ENCODE measurements around the gene AASDH. TPM values are rescaled to one million over a fixed set of nuclear protein-coding genes. Genes with fewer than 3 reads are reported as not detected.

Gene AASDH
- polyA plus RNA-seq, 1 donor (not counting 4 experiments of a cell fraction or from before 2014, with no cell fraction given), result 15.5 TPM

DNA sequence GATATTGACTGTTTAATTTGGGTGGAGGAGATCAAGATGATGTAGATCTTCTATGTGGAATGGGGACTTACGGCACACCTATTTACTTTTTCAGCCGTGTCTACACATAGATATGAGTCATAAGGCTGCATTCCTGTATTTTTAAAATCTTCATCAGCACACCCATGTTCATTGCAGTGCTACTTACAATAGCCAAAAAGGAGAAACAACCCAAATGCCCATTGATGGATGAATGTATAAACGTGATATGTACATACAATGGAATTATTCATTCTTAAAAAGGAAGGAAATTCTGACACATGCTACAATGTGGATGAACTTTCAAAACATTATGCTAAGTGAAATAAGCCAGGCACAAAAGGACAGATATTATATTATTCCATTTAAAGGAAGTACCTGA lies 98.6 kb downstream of the AASDH start:
- Histone ChIP-seq H3K9me3 (ENCODE audit: control insufficient read depth, low read depth, low read length) (no peaks in the 10 kb centered on the region), H3K79me2 (ENCODE audit: control insufficient read depth, insufficient read depth, low read length) (no peaks in the 10 kb centered on the region)

More for the DNA sequence above, 98.6 kb downstream of the AASDH start:
- Histone ChIP-seq H2AFZ (ENCODE audit: control insufficient read depth, low read length) (no peak overlapping the region), H3K27me3 (ENCODE audit: control insufficient read depth, extremely low read depth, insufficient read depth, low read length) (no peaks in the 10 kb centered on the region), H3K4me3 (ENCODE audit: control insufficient read depth in 2 of 3, extremely low read depth in 1 of 3, insufficient read depth in 2 of 3, low read depth in 1 of 3, low read length in 3 of 3) (no peak overlapping the region), H4K20me1 (ENCODE audit: control insufficient read depth, extremely low read depth, insufficient read depth, low read length) (no peaks in the 10 kb centered on the region), H3K9me1 (ENCODE audit: control insufficient read depth, extremely low read depth, insufficient read depth, low read length) (no peaks in the 10 kb centered on the region), H3K27ac (ENCODE audit: control insufficient read depth, insufficient read depth, low read length) (no peak overlapping the region), H3K36me3 (ENCODE audit: control insufficient read depth in 2 of 2, extremely low read depth in 1 of 2, insufficient read depth in 2 of 2, low read length in 2 of 2) (no peaks in the 10 kb centered on the region), H3K4me1 (ENCODE audit: control insufficient read depth, extremely low read depth, insufficient read depth, low read length) (no peaks in the 10 kb centered on the region), H3K9ac (ENCODE audit: control insufficient read depth, extremely low read depth, insufficient read depth, low read length) (no peak overlapping the region), H3K4me2 (ENCODE audit: control insufficient read depth, extremely low read depth, insufficient read depth, low read depth, low read length) (no peak overlapping the region)
- FAIRE-seq (no peak), DNase-seq (ENCODE audit: low read depth, low spot score) (no peak)
- dilution Hi-C loops (cut with MboI; ENCODE audit: extremely low pct_ligation_motif_present, low sequenced_read_pairs), result no loop called here
- TF ChIP-seq, protein P1, sequence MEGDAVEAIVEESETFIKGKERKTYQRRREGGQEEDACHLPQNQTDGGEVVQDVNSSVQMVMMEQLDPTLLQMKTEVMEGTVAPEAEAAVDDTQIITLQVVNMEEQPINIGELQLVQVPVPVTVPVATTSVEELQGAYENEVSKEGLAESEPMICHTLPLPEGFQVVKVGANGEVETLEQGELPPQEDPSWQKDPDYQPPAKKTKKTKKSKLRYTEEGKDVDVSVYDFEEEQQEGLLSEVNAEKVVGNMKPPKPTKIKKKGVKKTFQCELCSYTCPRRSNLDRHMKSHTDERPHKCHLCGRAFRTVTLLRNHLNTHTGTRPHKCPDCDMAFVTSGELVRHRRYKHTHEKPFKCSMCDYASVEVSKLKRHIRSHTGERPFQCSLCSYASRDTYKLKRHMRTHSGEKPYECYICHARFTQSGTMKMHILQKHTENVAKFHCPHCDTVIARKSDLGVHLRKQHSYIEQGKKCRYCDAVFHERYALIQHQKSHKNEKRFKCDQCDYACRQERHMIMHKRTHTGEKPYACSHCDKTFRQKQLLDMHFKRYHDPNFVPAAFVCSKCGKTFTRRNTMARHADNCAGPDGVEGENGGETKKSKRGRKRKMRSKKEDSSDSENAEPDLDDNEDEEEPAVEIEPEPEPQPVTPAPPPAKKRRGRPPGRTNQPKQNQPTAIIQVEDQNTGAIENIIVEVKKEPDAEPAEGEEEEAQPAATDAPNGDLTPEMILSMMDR (optimal IDR thresholded peaks at IDR 0.05 in 1 of 3, IDR thresholded peaks at IDR 0.05 in 1 of 3, conservative IDR thresholded peaks at IDR 0.05 in 1 of 3; ENCODE audit: extremely low read depth in 1 of 3, insufficient read depth in 2 of 3, low read length in 3 of 3), result no peak
- no peak for TF ChIP-seq EZH2 (IDR thresholded peaks at IDR 0.05; ENCODE audit: low read length)

Small RNA genes within 50 kb of the gene (small RNA-seq; reads per million reads assigned to genes)
- 0 reads per million in 3 experiments for gene RNU6-197P (ENCODE audit: insufficient read length in 3 of 3, low read depth in 3 of 3, low replicate concordance in 1 of 3)

Other genes with a start within 250 kb of the AASDH start
- gene PPAT, start 48.1 kb upstream of the AASDH start, polyA plus RNA-seq, result 13.5 to 24.9 TPM (median 15.7 TPM) in 3 replicates
- gene PAICS, start 48.8 kb upstream of the AASDH start, polyA plus RNA-seq, result 97.6 to 194 TPM (median 131 TPM) in 3 replicates
- gene SRP72, start 80.1 kb upstream of the AASDH start, polyA plus RNA-seq, result 83.6 to 195 TPM (median 126 TPM) in 3 replicates
- gene ARL9, start 118.3 kb upstream of the AASDH start, polyA plus RNA-seq, result 0.26 to 0.47 TPM (median 0.39 TPM) in 3 replicates